HEK293 (cell line): ENCODE data around the gene KIF5A.

Experiments
- EGR2 ChIP-seq: fragments of 450-650 bp; formaldehyde crosslinking; IDR thresholded peaks from 2 replicates; pipeline ENCODE4 v1.5.1; 2016; ENCODE audit warnings: low read depth, missing biosample characterization, missing genetic modification characterization
- SETDB1 ChIP-seq: IDR thresholded peaks from one replicate; pipeline ENCODE4 v1.6.1; 2017; ENCODE audit warnings: mild to moderate bottlenecking, low read length, moderate library complexity, mixed read lengths; ENCODE audit not compliant: insufficient read length
- YY1 ChIP-seq: fragments of 450-650 bp; formaldehyde crosslinking; IDR thresholded peaks from 2 replicates; pipeline ENCODE4 v1.5.1; 2018; ENCODE audit warnings: missing biosample characterization, missing genetic modification characterization
- ZBTB1 ChIP-seq: fragments of 450-650 bp; formaldehyde crosslinking; IDR thresholded peaks from 2 replicates; pipeline ENCODE4 v1.5.1; 2016; ENCODE audit warnings: missing biosample characterization, missing genetic modification characterization
- ZFP37 ChIP-seq: fragments of 450-650 bp; formaldehyde crosslinking; IDR thresholded peaks from 2 replicates; pipeline ENCODE4 v1.5.1; 2016; ENCODE audit warnings: missing biosample characterization, missing genetic modification characterization
- ZNF169 ChIP-seq: fragments of 450-650 bp; formaldehyde crosslinking; IDR thresholded peaks from 2 replicates; pipeline ENCODE4 v1.5.1; 2016; ENCODE audit warnings: missing biosample characterization, missing genetic modification characterization
- ZNF24 ChIP-seq: fragments of 450-650 bp; formaldehyde crosslinking; IDR thresholded peaks from 2 replicates; pipeline ENCODE4 v1.5.1; 2016; ENCODE audit warnings: missing biosample characterization, missing genetic modification characterization
- ZNF266 ChIP-seq: fragments of 450-650 bp; formaldehyde crosslinking; IDR thresholded peaks from 2 replicates; pipeline ENCODE4 v1.5.1; 2016; ENCODE audit warnings: missing biosample characterization, missing genetic modification characterization, low read depth
- ZNF292 ChIP-seq: fragments of 450-650 bp; formaldehyde crosslinking; IDR thresholded peaks from 2 replicates; pipeline ENCODE4 v1.5.1; 2016; ENCODE audit warnings: low read depth, missing biosample characterization, missing genetic modification characterization, borderline replicate concordance
- ZNF366 ChIP-seq: fragments of 450-650 bp; formaldehyde crosslinking; conservative IDR thresholded peaks from 2 replicates; pipeline ENCODE4 v1.5.1; 2016; ENCODE audit warnings: missing biosample characterization, missing genetic modification characterization
- ZNF37A ChIP-seq: fragments of 450-650 bp; IDR thresholded peaks from 2 replicates; pipeline ENCODE4 v1.5.1; 2018; ENCODE audit warnings: missing biosample characterization, missing genetic modification characterization
- ZNF423 ChIP-seq: fragments of 450-650 bp; formaldehyde crosslinking; IDR thresholded peaks from 2 replicates; pipeline ENCODE4 v1.5.1; 2016; ENCODE audit warnings: missing biosample characterization, missing genetic modification characterization
- ZNF426 ChIP-seq: fragments of 450-650 bp; formaldehyde crosslinking; IDR thresholded peaks from 2 replicates; pipeline ENCODE4 v1.5.1; 2017; ENCODE audit warnings: missing biosample characterization, missing genetic modification characterization, mild to moderate bottlenecking, inconsistent platforms, moderate library complexity
- ZNF510 ChIP-seq: fragments of 450-650 bp; formaldehyde crosslinking; IDR thresholded peaks from 2 replicates; pipeline ENCODE4 v1.5.1; 2018; ENCODE audit warnings: mild to moderate bottlenecking, missing genetic modification characterization, missing biosample characterization; ENCODE audit not compliant: insufficient replicate concordance
- ZNF530 ChIP-seq: fragments of 450-650 bp; formaldehyde crosslinking; IDR thresholded peaks from 2 replicates; pipeline ENCODE4 v1.5.1; 2016; ENCODE audit warnings: low read depth, missing biosample characterization, missing genetic modification characterization
- ZNF555 ChIP-seq: fragments of 450-650 bp; formaldehyde crosslinking; conservative IDR thresholded peaks from 2 replicates; pipeline ENCODE4 v1.5.1; 2017; ENCODE audit warnings: missing biosample characterization, mild to moderate bottlenecking, missing genetic modification characterization, inconsistent platforms
- ZSCAN23 ChIP-seq: fragments of 450-650 bp; formaldehyde crosslinking; IDR thresholded peaks from 2 replicates; pipeline ENCODE4 v1.5.1; 2016; ENCODE audit warnings: missing biosample characterization, missing genetic modification characterization
- TF ChIP-seq, protein P1 (sequence below): fragments of 450-650 bp; formaldehyde crosslinking; IDR thresholded peaks from 2 replicates; pipeline ENCODE4 v1.5.1; 2016; ENCODE audit warnings: missing biosample characterization, missing genetic modification characterization
- TF ChIP-seq, protein P2 (sequence below): fragments of 450-650 bp; formaldehyde crosslinking; IDR thresholded peaks from 2 replicates; pipeline ENCODE4 v1.5.1; 2017; ENCODE audit warnings: missing biosample characterization, missing genetic modification characterization
- TF ChIP-seq, protein P3 (sequence below): fragments of 450-650 bp; formaldehyde crosslinking; IDR thresholded peaks from 2 replicates; pipeline ENCODE4 v1.5.1; 2016; ENCODE audit warnings: missing biosample characterization, missing genetic modification characterization
- TF ChIP-seq, protein P4 (sequence below): fragments of 450-650 bp; formaldehyde crosslinking; IDR thresholded peaks from 2 replicates; pipeline ENCODE4; 2016; ENCODE audit warnings: missing biosample characterization, missing genetic modification characterization
- TF ChIP-seq, protein P5 (sequence below): fragments of 450-650 bp; formaldehyde crosslinking; IDR thresholded peaks from 2 replicates; pipeline ENCODE4 v1.5.1; 2016; ENCODE audit warnings: missing biosample characterization, missing genetic modification characterization
- TF ChIP-seq, protein P6 (sequence below): fragments of 450-650 bp; formaldehyde crosslinking; IDR thresholded peaks from 2 replicates; pipeline ENCODE4 v1.5.1; 2016; ENCODE audit warnings: missing biosample characterization, missing genetic modification characterization, borderline replicate concordance

The KIF5A gene

DNA sequence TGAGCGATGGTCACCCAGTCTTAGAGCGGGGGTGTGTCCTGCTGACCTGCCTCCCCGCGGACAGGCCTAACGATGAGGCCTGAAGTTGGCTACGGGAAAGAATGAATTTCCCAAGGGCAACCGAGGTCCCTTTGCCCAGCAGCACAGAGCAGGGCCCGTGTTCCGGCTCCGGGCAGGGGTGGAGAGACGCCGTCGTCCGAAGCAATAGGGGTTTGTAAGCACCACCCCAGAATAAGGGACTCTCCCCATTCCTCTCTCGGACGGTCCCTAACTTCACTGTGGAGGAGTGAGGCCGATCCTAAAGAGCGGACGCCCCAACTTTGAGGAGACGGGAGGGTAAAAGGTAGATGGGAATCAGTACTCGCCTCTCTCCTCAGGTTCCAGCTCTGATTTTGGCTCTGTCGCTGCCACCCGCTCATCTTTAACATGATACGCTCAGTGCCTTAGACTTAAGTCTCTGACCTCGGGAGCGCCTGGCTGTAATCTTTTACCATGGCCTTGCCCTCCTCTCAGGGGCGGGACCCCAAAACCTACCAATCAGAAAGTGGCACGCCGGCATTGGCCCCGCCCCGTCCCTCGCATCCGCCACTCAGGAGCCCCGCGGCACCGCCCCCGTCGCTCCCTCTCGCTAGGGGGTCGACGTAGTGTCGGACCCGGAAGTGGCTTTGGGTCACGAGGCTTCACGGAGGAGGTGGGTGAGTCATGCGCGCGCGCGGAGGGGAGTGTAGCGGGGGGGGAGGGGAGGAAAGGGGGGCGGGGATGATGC lies 29.6 kb upstream of the KIF5A start, which contains the start of gene DDIT3 (continued):
- TF ChIP-seq ZNF426 (no peak), ZNF37A (tag by site-specific recombination) (no peak), ZNF530 (tag by site-specific recombination) (no peak), ZNF292 (tag by site-specific recombination) (no peak), ZFP37 (peak; percentile 69; the same call in 1 of the 2 replicates), ZNF24 (tag by site-specific recombination) (peak; percentile 75; the same call in 1 of the 2 replicates), EGR2 (peak; percentile 42; the same call in 1 of the 2 replicates), ZSCAN23 (peak; percentile 61; the same call in 1 of the 2 replicates), ZNF169 (tag by site-specific recombination) (0 out of 2 replicates have a peak, but pooled peaks have one; percentile 26), ZNF423 (tag by site-specific recombination) (no peak), ZNF510 (tag by site-specific recombination) (no peak), ZBTB1 (tag by site-specific recombination) (no peak), ZNF266 (no peak), ZNF366 (0 out of 2 replicates have a peak, but pooled peaks have one; percentile 14), ZNF555 (tag by site-specific recombination) (no peak), SETDB1 (no peak), YY1 (tag by site-specific recombination) (no peak)
- TF ChIP-seq, protein P1, sequence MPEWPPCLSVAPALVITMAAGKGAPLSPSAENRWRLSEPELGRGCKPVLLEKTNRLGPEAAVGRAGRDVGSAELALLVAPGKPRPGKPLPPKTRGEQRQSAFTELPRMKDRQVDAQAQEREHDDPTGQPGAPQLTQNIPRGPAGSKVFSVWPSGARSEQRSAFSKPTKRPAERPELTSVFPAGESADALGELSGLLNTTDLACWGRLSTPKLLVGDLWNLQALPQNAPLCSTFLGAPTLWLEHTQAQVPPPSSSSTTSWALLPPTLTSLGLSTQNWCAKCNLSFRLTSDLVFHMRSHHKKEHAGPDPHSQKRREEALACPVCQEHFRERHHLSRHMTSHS = no peak
- TF ChIP-seq, protein P2, sequence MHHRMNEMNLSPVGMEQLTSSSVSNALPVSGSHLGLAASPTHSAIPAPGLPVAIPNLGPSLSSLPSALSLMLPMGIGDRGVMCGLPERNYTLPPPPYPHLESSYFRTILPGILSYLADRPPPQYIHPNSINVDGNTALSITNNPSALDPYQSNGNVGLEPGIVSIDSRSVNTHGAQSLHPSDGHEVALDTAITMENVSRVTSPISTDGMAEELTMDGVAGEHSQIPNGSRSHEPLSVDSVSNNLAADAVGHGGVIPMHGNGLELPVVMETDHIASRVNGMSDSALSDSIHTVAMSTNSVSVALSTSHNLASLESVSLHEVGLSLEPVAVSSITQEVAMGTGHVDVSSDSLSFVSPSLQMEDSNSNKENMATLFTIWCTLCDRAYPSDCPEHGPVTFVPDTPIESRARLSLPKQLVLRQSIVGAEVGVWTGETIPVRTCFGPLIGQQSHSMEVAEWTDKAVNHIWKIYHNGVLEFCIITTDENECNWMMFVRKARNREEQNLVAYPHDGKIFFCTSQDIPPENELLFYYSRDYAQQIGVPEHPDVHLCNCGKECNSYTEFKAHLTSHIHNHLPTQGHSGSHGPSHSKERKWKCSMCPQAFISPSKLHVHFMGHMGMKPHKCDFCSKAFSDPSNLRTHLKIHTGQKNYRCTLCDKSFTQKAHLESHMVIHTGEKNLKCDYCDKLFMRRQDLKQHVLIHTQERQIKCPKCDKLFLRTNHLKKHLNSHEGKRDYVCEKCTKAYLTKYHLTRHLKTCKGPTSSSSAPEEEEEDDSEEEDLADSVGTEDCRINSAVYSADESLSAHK (tag by site-specific recombination) = no peak
- TF ChIP-seq, protein P3, sequence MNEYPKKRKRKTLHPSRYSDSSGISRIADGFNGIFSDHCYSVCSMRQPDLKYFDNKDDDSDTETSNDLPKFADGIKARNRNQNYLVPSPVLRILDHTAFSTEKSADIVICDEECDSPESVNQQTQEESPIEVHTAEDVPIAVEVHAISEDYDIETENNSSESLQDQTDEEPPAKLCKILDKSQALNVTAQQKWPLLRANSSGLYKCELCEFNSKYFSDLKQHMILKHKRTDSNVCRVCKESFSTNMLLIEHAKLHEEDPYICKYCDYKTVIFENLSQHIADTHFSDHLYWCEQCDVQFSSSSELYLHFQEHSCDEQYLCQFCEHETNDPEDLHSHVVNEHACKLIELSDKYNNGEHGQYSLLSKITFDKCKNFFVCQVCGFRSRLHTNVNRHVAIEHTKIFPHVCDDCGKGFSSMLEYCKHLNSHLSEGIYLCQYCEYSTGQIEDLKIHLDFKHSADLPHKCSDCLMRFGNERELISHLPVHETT (tag by site-specific recombination) = no peak
- TF ChIP-seq, protein P4, sequence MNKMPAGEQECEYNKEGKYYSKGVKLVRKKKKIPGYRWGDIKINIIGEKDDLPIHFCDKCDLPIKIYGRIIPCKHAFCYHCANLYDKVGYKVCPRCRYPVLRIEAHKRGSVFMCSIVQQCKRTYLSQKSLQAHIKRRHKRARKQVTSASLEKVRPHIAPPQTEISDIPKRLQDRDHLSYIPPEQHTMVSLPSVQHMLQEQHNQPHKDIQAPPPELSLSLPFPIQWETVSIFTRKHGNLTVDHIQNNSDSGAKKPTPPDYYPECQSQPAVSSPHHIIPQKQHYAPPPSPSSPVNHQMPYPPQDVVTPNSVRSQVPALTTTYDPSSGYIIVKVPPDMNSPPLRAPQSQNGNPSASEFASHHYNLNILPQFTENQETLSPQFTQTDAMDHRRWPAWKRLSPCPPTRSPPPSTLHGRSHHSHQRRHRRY (tag by site-specific recombination) = no peak
- TF ChIP-seq, protein P5, sequence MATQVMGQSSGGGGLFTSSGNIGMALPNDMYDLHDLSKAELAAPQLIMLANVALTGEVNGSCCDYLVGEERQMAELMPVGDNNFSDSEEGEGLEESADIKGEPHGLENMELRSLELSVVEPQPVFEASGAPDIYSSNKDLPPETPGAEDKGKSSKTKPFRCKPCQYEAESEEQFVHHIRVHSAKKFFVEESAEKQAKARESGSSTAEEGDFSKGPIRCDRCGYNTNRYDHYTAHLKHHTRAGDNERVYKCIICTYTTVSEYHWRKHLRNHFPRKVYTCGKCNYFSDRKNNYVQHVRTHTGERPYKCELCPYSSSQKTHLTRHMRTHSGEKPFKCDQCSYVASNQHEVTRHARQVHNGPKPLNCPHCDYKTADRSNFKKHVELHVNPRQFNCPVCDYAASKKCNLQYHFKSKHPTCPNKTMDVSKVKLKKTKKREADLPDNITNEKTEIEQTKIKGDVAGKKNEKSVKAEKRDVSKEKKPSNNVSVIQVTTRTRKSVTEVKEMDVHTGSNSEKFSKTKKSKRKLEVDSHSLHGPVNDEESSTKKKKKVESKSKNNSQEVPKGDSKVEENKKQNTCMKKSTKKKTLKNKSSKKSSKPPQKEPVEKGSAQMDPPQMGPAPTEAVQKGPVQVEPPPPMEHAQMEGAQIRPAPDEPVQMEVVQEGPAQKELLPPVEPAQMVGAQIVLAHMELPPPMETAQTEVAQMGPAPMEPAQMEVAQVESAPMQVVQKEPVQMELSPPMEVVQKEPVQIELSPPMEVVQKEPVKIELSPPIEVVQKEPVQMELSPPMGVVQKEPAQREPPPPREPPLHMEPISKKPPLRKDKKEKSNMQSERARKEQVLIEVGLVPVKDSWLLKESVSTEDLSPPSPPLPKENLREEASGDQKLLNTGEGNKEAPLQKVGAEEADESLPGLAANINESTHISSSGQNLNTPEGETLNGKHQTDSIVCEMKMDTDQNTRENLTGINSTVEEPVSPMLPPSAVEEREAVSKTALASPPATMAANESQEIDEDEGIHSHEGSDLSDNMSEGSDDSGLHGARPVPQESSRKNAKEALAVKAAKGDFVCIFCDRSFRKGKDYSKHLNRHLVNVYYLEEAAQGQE (tag by site-specific recombination) = peak; percentile 34
- TF ChIP-seq, protein P6, sequence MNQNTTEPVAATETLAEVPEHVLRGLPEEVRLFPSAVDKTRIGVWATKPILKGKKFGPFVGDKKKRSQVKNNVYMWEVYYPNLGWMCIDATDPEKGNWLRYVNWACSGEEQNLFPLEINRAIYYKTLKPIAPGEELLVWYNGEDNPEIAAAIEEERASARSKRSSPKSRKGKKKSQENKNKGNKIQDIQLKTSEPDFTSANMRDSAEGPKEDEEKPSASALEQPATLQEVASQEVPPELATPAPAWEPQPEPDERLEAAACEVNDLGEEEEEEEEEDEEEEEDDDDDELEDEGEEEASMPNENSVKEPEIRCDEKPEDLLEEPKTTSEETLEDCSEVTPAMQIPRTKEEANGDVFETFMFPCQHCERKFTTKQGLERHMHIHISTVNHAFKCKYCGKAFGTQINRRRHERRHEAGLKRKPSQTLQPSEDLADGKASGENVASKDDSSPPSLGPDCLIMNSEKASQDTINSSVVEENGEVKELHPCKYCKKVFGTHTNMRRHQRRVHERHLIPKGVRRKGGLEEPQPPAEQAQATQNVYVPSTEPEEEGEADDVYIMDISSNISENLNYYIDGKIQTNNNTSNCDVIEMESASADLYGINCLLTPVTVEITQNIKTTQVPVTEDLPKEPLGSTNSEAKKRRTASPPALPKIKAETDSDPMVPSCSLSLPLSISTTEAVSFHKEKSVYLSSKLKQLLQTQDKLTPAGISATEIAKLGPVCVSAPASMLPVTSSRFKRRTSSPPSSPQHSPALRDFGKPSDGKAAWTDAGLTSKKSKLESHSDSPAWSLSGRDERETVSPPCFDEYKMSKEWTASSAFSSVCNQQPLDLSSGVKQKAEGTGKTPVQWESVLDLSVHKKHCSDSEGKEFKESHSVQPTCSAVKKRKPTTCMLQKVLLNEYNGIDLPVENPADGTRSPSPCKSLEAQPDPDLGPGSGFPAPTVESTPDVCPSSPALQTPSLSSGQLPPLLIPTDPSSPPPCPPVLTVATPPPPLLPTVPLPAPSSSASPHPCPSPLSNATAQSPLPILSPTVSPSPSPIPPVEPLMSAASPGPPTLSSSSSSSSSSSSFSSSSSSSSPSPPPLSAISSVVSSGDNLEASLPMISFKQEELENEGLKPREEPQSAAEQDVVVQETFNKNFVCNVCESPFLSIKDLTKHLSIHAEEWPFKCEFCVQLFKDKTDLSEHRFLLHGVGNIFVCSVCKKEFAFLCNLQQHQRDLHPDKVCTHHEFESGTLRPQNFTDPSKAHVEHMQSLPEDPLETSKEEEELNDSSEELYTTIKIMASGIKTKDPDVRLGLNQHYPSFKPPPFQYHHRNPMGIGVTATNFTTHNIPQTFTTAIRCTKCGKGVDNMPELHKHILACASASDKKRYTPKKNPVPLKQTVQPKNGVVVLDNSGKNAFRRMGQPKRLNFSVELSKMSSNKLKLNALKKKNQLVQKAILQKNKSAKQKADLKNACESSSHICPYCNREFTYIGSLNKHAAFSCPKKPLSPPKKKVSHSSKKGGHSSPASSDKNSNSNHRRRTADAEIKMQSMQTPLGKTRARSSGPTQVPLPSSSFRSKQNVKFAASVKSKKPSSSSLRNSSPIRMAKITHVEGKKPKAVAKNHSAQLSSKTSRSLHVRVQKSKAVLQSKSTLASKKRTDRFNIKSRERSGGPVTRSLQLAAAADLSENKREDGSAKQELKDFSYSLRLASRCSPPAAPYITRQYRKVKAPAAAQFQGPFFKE (tag by site-specific recombination) = no peak
